ENCODE data around the gene CCR5. TPM values are rescaled to one million over a fixed set of nuclear protein-coding genes. Genes with fewer than 3 reads are reported as not detected.
A peak's percentile ranks its signal among the peaks of the same experiment; 100 is the strongest.

The CCR5 gene
- total and polyA plus RNA-seq, 2 of the 13 experiments (the other 11 are each of a cell fraction or from before 2014, with no cell fraction given), result not detected

GRCh38 chr3:46416811-46417510 lies 46.2 kb downstream of the CCR5 start (continued):
- TF ChIP-seq TRIM22 (IDR thresholded peaks at IDR 0.05), result no peak
- TF ChIP-seq KDM1A (CRISPR knock-in tag; IDR thresholded peaks at IDR 0.05), result no peak
- TF ChIP-seq BCL6 (CRISPR knock-in tag; IDR thresholded peaks at IDR 0.05), result no peak

GRCh38 chr3:46417841-46418611 lies 47.3 kb downstream of the CCR5 start:
- Histone ChIP-seq H3K4me3 (replicated peaks in 1 of 3; ENCODE audit: insufficient read depth in 1 of 3, low read depth in 2 of 3, low read length in 3 of 3) (no peak overlapping the region), H4K20me1 (ENCODE audit: insufficient read depth, low read length) (no peaks in the 10 kb centered on the region), H3K4me1 (ENCODE audit: insufficient read depth, low read length) (no peaks in the 10 kb centered on the region), H3K9ac (ENCODE audit: insufficient read depth, low read depth, low read length) (no peak overlapping the region), H3K4me2 (ENCODE audit: low read depth, low read length) (no peak overlapping the region), H3K79me2 (ENCODE audit: insufficient read depth, low read length) (no peaks in the 10 kb centered on the region), H2AFZ (ENCODE audit: low read length) (no peak overlapping the region), H3K27ac (ENCODE audit: extremely low read length, insufficient read depth, low read length) (no peak overlapping the region), H3K27me3 (ENCODE audit: control insufficient read depth in 1 of 2, insufficient read depth in 2 of 2, low read length in 2 of 2) (peaks cover 1 to 5% of the 10 kb centered on the region in 2 experiments; a peak in 2 of 5 replicates), H3K9me3 (ENCODE audit: low read length) (no peaks in the 10 kb centered on the region), H3K36me3 (replicated peaks in 1 of 2; ENCODE audit: control insufficient read depth in 1 of 2, insufficient read depth in 2 of 2, low read length in 2 of 2) (no peaks in the 10 kb centered on the region)
- CTCF ChIA-PET (ENCODE audit: low intra/inter-chr PET ratio, low total read pairs), result no interaction called here
- ATAC-seq (no peak), FAIRE-seq (no peak), DNase-seq (ENCODE audit: low spot score) (no peak)
- intact Hi-C loops (cut with micrococcal nuclease; ENCODE audit: unreplicated experiment) (no loop called here), in situ Hi-C loops (cut with HindIII; ENCODE audit: extremely low pct_ligation_motif_present, low pct_unique_long_range_greater_than_20kb) (no loop called here)
- TF ChIP-seq CEBPB (IDR thresholded peaks at IDR 0.05; ENCODE audit: borderline replicate concordance, low read depth, low read length), result peak; percentile 42; the same call in 1 of the 2 replicates
- no peak for TF ChIP-seq ZHX1 (CRISPR knock-in tag; IDR thresholded peaks at IDR 0.05; ENCODE audit: low read depth)
- no peak for TF ChIP-seq ZNF3 (CRISPR knock-in tag; IDR thresholded peaks at IDR 0.05)
- no peak for TF ChIP-seq TAF15 (IDR thresholded peaks at IDR 0.05; ENCODE audit: low read depth, low read length, poor library complexity, severe bottlenecking)
- TF ChIP-seq FUBP1 (CRISPR knock-in tag; IDR thresholded peaks at IDR 0.05; ENCODE audit: borderline replicate concordance), result no peak
- BruUV-seq (replicated peaks), result no TSS peak
- WGBS (ENCODE audit: low lambda C conversion rate), result 31% methylated on average over 8 of the region's 9 CpGs
- POLR2A ChIA-PET, result no interaction called here
